Activated CD4-positive, CD25-positive, alpha-beta regulatory T cell treated with anti-CD3 and anti-CD28 coated beads, Interleukin-2, amount 50 U/mL, for 16 hours (primary cell): ENCODE measurements around the gene OR9A4.
"Not testable (repeated sequence)": the region's sequence is repeated elsewhere in the genome, so short reads cannot be mapped to it uniquely, and the experiment has no call there.

ENCODE experiments used
- DNase-seq: peaks from one replicate; pipeline ENCODE4 v3.0.0-alpha.2; 2020; ENCODE audit warnings: low read depth, low spot score

Gene OR9A4

GRCh38 chr7:141916099-141916498 lies at the start of gene OR9A4:
Gene OR9A4, plus strand, starts transcription at chr7:141916399. Its CDS starts 2,477 bp downstream, at chr7:141918876.
- no peak for DNase-seq

- DNase-seq: no peak
These were observed 49.2 kb upstream of the OR9A4 start for GRCh38 chr7:141866974-141867373.

- no peak for DNase-seq
These were observed 43.3 kb upstream of the OR9A4 start for GRCh38 chr7:141872931-141873330.

DNA sequence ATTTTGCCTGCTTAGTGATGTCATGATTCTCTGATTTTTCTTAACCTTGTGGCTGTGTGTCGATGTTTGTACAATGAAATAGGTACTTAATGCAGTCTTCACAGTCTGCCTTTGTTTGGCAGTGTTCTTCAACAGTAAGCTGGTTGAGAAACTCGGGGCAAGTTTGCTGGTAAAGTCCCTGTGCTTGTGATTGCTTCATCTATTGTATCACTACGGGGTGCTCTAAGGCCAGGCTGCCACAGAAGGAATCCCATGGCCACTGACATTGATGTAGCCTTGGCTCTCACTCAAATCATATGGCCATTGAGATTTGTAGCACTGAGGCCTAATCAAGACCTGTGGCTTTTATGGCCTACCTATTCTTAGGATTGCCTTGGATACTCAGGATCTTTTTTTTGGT lies 41.4 kb upstream of the OR9A4 start:
- no peak for DNase-seq

DNA sequence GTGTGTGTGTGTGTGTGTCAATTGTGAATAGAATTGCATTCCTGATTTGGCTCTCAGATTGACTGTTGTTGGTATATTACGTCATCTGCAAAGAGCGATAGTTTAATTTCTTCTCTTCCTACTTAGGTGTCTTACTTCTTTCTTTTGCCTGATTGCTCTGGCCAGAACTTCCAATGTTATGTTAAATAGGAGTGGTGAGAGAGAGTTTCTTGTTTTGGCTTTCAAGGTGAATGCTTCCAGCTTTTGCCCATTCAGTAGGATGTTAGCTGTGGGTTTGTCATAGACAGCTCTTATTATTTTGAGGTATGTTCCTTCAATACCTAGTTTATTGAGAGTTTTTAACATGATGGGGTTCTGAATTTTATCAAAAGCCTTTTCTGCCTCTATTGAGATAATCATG lies 40.7 kb upstream of the OR9A4 start:
- DNase-seq: no peak

GRCh38 chr7:141876371-141876770 lies 39.8 kb upstream of the OR9A4 start:
- DNase-seq: no peak

DNA sequence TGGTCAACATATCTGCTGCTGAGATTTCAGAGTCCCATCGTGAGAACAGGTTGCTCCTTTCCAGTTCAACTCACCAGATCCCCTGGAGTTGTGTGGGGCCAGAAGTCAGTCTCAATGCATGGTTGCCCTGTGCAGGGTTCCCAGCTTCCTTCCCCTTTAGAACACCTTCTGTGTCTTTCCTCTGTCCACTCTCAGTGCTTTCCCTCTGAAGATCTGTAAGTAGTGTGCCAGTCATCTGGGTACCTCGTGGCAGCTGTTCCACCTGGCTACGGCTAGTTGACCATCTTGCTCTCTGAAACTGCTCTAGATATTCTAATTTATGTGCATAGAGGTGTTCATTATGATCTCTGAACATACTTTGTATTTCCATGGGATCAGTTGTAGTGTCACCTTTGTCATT lies 38.8 kb upstream of the OR9A4 start:
- DNase-seq: no peak

- DNase-seq: no peak
These were observed 35.2 kb upstream of the OR9A4 start for GRCh38 chr7:141880960-141881359.

GRCh38 chr7:141884539-141885225 lies 31.5 kb upstream of the OR9A4 start:
- no peak for DNase-seq

GRCh38 chr7:141889321-141889720 lies 26.9 kb upstream of the OR9A4 start:
- DNase-seq: no peak

GRCh38 chr7:141891336-141891735 lies 24.9 kb upstream of the OR9A4 start:
- DNase-seq: no peak

DNA sequence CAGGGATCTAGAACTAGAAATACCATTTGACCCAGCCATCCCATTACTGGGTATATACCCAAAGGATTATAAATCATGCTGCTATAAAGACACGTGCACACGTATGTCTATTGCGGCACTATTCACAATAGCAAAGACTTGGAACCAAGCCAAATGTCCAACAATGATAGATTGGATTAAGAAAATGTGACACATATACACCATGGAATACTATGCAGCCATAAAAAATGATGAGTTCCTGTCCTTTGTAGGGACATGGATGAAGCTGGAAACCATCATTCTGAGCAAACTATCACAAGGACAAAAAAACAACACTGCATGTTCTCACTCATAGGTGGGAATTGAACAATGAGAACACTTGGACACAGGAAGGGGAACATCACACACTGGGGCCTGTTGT lies 16.8 kb upstream of the OR9A4 start:
- not testable (repeated sequence) for DNase-seq

- DNase-seq: no peak
These were observed 9.9 kb upstream of the OR9A4 start for GRCh38 chr7:141906285-141906684.

- no peak for DNase-seq
These were observed 4.8 kb upstream of the OR9A4 start for GRCh38 chr7:141911391-141911790.

GRCh38 chr7:141915565-141915964 lies 634 bp upstream of the OR9A4 start:
- no peak for DNase-seq

- no peak for DNase-seq
These were observed 4.1 kb downstream of the OR9A4 start for GRCh38 chr7:141920281-141920680.

DNA sequence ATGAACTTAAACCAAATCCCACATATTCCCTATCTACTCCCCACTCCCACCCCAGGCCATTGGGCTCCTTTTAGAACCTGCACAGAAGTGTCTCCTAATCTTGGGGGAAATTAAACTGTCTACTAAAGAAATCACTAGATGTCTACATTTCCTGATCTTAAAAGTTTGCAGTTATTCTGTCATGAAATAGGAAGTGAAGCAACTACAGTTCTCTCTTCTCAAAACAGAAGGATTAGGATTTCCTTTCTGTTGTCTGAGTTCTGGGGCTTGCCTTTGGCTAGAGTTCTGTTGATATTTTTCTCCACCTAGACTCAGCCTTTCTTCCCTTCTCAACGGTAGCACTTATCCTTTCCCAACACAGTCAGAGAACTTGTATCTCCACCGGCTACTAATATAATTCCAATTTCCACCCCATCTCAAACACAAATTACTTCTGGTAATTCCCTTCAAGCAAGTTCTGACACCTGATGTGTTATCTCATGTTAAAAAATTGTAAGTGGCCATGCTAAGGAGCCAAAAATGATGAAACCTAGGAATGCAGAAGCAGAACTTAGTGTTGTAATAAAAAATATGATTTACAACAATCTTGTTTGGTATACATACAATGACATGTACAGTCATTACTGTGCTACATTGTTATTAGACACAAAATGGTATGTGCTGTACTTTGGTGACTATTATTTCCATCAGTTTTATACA lies 12.1 kb downstream of the OR9A4 start:
- DNase-seq: no peak

- no peak for DNase-seq
These were observed 12.6 kb downstream of the OR9A4 start for GRCh38 chr7:141928845-141929195.

GRCh38 chr7:141930211-141930610 lies 14.0 kb downstream of the OR9A4 start:
- DNase-seq: no peak

DNA sequence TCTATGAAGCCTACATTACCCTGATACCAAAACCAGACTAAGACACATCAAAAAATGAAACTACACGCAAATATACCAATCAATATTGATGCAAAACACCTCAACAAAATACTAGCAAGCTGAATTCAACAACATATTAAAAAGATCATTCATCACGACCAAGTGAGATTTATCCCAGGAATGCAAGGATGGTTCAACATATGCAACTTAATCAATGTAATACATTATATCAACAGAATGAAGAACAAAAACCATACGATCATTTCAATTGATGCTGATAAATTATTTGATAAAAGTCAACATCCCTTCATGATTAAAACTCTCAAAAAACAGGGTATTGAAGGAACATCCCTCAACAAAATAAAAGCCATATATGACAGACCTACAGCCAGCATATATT lies 24.9 kb downstream of the OR9A4 start:
- DNase-seq: no peak

GRCh38 chr7:141943846-141944245 lies 27.6 kb downstream of the OR9A4 start:
- DNase-seq: no peak

DNA sequence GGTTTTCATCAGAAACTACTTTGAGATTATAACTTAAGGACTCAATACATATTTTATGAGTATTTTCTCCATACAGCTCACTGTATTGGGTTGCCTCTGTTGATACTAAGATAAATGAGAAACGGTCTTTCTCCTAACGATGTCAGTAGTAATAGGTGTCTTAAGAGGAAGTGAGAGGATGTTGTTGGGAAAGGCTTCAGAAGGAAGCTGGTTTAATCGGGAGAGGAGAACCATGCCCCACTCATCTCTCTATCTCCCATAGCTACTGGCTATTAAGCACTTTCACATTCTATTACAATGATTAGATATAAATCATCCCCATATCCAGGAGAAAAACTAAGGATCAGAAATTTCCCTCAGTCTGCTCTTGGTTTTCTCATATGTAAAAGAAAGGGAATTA lies 28.6 kb downstream of the OR9A4 start:
- no peak for DNase-seq

DNA sequence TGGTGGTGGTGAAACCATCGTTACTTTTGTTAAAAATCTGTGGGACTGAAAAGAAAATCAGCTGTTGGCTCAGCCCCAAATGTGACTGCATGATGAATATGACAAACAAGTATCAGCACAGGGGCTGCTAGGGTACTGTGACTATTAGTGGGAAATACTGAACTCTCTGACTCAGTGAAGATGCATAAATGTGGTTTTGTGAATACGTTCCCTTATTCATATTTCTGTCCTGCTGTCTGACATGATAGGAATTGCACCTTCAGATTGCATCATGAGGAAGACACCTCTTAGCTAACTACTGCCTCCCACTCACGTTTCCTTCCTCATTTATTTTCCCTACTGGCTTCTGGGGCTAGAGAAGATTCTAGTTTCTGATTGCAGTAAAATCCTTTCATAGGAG lies 29.2 kb downstream of the OR9A4 start:
- DNase-seq: no peak

DNA sequence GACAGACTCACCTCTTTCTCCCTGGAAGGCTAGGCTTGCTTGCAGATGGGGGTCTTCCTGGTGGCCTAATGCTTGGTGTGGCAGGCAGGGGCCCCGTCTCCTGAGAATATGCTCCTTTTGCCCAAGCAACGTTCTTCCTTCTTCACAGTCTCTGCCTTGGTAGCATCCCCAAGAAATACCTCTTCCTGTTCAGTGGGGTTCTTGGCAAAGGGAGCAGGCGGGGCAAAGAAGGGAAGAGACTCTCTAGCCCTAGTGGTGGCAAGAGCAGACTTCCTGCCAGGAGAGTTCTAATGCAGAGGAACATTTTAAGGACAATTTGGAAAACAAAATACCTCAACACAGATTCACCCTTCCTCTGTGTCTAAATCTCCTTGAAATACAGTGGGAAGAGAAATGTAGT lies 30.6 kb downstream of the OR9A4 start, which contains the start of gene CLEC5A:
CLEC5A (minus strand) TSS at position 179 of the 400 bp plus-strand sequence. CDS start 682 bp downstream, outside the sequence.
- no peak for DNase-seq
